Superior temporal gyrus (tissue), 1 donor: Measurements from ENCODE around the gene KRTAP10-8.
"Not testable (repeated sequence)": the region's sequence is repeated elsewhere in the genome, so short reads cannot be mapped to it uniquely, and the experiment has no call there.

Experiments
- DNase-seq: peaks from one replicate; pipeline ENCODE4 v3.0.0-alpha.2; 2016; ENCODE audit errors: extremely low spot score

Gene KRTAP10-8

GRCh38 chr21:44599264-44600029, 12.4 kb upstream of the KRTAP10-8 start:
- no peak for DNase-seq

- DNase-seq = not testable (repeated sequence)
These were observed 11.5 kb upstream of the KRTAP10-8 start, which contains the start of gene KRTAP10-7 for GRCh38 chr21:44600118-44600978. TSS of gene KRTAP10-7 (plus strand) at chr21:44600597. CDS start at chr21:44600622, 25 bp downstream.

- DNase-seq = not testable (repeated sequence)
These were observed 10.8 kb upstream of the KRTAP10-8 start for GRCh38 chr21:44601091-44601490.

- no peak for DNase-seq
These were observed 10.1 kb upstream of the KRTAP10-8 start for GRCh38 chr21:44601596-44602462.

- DNase-seq = no peak
These were observed 9.4 kb upstream of the KRTAP10-8 start for GRCh38 chr21:44602463-44602850.

GRCh38 chr21:44603109-44603875, 8.6 kb upstream of the KRTAP10-8 start:
- no peak for DNase-seq

GRCh38 chr21:44603911-44604310, 8.0 kb upstream of the KRTAP10-8 start:
- no peak for DNase-seq

- no peak for DNase-seq
These were observed 5.4 kb upstream of the KRTAP10-8 start for GRCh38 chr21:44606495-44606894.

GRCh38 chr21:44609193-44609592, 2.7 kb upstream of the KRTAP10-8 start:
- no peak for DNase-seq

- DNase-seq = not testable (repeated sequence)
These were observed 1.6 kb upstream of the KRTAP10-8 start for GRCh38 chr21:44610157-44610843.

- no peak for DNase-seq
These were observed 328 bp upstream of the KRTAP10-8 start for GRCh38 chr21:44611551-44611950.

- no peak for DNase-seq
These were observed 870 bp downstream of the KRTAP10-8 start for GRCh38 chr21:44612669-44613229.

GRCh38 chr21:44613386-44614155, 1.7 kb downstream of the KRTAP10-8 start:
- no peak for DNase-seq

- no peak for DNase-seq
These were observed 2.3 kb downstream of the KRTAP10-8 start for GRCh38 chr21:44614161-44614631.

- DNase-seq = no peak
These were observed 3.1 kb downstream of the KRTAP10-8 start for GRCh38 chr21:44614961-44615391.

GRCh38 chr21:44615466-44615865, 3.6 kb downstream of the KRTAP10-8 start:
- DNase-seq = no peak

GRCh38 chr21:44615911-44616590, 4.2 kb downstream of the KRTAP10-8 start:
- no peak for DNase-seq

GRCh38 chr21:44616591-44616926, 4.7 kb downstream of the KRTAP10-8 start:
- DNase-seq = no peak

GRCh38 chr21:44617071-44617501, 5.2 kb downstream of the KRTAP10-8 start:
- DNase-seq = no peak
